SIG-M5 treated with dmso at 0.1 percent for 504 hours (cell line): Measurements from ENCODE around the gene PBLD.

Experiments used
- DNase-seq: peaks from one replicate; lab custom pipeline; 2025; ENCODE audit not compliant: unreplicated experiment; lab: John Stamatoyannopoulos, UW

PBLD gene

DNA sequence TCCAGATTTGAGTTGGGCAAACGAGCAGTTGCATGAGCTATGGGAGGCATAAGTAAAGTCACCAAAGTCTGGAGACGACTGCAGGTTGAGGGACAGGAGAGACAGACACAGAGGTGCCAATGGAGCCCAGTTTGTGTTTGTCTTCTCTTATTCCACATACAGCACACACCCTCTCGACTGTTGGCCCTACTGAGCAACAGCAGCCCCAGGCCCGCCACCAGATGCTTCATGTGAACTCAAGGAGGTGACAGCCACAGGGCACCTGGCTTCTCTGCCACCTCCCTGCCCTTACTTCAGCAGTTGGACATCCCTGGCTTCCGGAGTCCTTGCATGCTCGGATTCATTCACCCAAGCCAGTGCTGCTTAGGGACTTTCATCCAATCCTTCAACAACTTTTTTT, 94.4 kb downstream of the PBLD start:
- no peak for DNase-seq

DNA sequence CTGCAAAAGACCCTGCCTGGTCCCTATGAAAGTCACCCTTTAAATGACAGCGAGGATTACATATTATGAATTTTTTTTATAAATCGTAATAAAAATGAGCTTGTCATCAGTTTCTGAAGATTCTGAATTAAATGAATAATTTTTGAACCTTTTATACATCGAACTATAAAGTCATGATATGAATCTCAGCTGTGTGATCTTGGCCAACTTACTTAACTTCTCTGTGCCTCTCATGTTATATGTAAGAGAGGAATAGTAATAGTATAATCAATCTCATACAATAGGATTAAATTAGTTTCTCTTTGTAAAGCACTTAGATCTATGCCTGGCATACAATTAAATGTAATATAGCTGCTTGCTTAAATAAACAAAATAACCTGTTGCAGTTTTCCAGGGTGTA, 95.6 kb downstream of the PBLD start:
- DNase-seq, result no peak

DNA sequence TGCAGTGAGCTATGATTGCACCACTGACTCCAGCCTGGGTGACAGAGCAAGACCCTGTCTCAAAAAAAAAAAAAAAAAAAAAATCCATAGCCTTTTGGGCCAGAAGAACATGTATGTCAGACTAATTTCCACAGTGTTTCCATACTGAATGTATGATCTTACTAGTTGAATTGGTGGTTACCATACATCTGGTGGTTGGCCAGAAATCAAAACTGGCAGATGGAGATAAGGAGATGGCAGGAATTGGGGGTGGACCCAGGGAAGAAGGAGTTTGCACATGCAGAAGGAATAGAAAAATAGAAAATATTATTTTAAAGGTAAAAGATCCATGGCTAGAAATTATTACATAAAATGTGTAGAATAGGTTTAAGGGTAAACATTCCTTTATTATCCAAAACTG, 97.1 kb downstream of the PBLD start:
- DNase-seq, result no peak

DNA sequence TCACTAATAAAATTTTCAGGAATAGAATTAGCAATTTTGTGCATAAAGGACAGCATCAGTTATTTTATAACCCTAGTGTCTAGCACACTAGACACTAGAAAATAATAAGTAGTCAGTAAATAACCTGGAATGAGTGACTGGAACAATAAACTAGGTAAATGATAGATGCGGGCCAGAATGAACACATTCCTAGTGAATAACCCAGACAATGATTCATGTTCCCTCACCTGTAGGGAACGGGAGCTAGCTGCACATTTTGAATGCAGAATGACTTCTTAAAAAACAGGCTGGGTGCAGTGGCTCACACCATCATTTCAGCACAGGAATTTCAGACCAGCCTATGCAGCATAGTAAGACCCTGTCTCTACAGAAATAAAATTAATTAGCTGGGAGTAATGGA, 97.6 kb downstream of the PBLD start:
- DNase-seq, result no peak

DNA sequence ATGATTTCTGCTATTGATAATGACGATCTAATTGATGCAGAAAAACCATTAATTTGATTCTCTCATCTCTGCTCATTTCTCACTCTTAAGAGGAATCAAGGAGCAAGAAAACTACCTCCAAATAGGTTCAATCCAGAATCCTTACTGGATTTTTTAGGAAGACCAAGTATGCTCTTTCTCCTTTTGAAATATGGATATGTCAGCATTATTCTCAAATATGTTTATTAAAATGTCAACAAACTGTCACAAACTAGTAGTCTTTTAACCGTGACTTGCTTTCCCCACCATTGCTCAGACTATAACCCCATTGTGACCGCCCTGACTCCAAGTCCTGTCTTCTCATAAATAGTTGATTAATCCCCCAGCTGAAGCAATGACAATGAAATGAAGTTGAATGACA, 99.7 kb downstream of the PBLD start:
- no peak for DNase-seq
